HG03045 (cell line): ENCODE measurements around the gene CACNA1C.
"Not testable (repeated sequence)": the region's sequence is repeated elsewhere in the genome, so short reads cannot be mapped to it uniquely, and the experiment has no call there.

Source experiments
- ATAC-seq: cut with Tn5 transposase; IDR thresholded peaks from one replicate; pipeline ENCODE4 v1.9.1; 2021; ENCODE audit warnings: mild to moderate bottlenecking, moderate library complexity; ENCODE audit not compliant: unreplicated experiment

CACNA1C gene

DNA sequence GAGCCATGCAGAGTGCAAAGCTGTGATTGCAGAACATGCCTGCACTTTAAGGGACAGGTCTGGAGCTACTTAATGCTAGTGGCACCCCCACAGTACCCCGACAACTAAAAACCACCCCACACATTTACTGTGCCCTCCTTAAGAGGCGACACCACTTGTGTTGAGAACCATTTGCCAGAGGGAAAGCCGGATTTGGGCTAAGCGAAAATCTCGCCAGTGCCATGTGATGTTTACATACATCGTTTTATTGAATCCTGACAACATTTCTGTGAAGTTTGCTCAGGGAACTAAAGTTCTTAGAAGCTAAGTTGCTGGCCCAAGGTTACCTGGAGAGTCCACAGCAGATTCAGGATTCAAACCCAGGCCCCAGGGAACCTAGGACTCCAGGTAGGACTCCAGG, 623.0 kb downstream of the CACNA1C start:
- no peak for ATAC-seq

GRCh38 chr12:2677142-2677880, 624.5 kb downstream of the CACNA1C start:
- no peak for ATAC-seq

DNA sequence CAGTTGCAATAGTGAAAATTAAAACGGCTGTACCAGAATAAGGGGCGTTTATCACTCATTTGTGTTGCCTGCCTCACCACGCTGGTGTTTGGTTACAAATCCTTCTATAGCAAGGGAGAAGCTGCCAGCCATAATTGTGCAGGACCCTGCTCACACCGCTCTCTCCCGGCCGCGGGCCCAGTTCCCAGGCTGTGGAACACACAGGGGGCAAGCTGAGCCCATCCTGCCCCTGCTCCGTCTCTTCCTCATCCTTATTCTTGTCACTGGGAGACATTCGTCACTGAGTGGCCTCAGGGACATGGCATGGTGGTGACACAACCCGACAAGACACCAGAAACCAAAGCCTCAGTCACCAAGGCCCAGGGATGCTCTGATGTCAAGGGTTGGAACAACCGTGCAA, 625.6 kb downstream of the CACNA1C start:
- no peak for ATAC-seq

DNA sequence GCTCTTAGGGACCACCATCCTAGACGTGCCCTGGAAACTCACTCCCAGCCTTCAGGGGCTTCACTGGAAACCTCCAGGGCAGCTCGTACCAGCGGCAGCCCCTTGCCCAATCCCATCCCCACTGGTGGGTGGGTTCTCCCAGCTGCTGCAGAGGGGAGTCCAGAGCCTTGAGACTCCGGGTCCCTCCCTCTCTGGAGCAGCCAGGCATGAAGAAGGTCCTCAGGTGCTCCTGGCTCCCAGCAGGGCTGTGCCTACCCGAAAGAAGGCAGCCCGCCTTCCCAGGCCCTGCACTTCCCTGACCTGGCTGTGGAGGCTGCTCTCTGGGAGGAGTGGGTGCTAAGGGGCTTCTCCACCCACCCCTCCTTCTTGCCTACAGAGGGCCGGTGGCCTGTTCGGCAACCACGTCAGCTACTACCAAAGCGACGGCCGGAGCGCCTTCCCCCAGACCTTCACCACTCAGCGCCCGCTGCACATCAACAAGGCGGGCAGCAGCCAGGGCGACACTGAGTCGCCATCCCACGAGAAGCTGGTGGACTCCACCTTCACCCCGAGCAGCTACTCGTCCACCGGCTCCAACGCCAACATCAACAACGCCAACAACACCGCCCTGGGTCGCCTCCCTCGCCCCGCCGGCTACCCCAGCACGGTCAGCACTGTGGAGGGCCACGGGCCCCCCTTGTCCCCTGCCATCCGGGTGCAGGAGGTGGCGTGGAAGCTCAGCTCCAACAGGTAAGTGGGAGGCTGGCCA, 626.5 kb downstream of the CACNA1C start:
- ATAC-seq: no peak

GRCh38 chr12:2679816-2680675, 627.3 kb downstream of the CACNA1C start:
- ATAC-seq: no peak

DNA sequence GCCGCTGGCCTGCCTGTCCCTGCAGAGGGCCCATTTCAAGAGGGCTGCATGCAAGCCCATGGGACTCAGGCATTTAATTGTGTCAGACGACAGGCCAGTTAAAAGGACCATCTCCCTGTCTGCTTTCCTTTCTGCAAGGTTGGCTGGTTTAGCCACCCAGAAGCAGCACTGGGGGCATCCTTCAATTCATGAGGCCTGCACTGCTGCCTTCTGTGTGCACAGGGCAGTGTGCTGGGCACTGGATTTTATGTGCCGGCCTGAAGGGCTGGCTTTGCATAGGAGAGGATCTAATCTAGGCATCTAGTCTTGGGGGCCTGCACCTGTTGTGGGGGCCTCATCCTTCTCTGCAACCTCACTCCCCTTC, 627.9 kb downstream of the CACNA1C start:
- ATAC-seq: no peak

DNA sequence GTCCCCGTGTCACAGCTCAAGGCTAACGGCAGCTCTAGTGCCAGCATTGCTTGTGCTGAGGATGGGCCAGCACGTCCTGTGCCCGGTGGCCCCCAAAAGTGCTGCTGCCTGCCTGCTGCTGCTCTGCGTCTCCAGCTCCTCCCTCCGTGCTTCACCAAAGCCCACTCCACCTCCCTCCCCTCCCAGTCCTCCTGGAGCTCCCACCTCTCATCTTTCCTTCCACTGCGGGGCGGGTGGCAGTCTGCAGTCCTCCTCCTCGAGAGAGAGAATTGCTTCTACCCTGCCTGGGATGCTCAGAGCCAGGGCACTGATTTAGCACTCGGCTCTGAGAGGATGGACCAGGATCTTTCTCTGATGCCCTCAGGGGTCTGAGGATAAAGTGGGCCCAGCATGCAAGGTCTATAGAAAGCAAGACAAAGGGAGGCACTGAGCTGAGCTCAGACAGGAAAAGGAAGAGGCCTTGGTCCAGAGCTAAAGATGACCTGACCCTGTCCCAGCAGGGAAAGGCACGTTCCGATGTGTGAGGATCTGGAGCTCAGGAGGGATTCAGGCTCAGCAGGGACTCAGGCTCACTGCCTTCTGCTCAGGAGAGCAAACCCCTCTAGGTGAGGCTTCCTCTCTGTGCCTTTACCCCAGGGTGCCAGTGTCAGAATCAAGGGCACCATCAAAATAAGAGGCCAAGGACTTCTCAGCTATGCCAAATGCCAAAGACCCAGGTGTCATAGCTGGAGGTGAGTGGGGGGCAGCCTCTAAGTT, 628.8 kb downstream of the CACNA1C start:
- ATAC-seq: no peak

GRCh38 chr12:2682296-2683251, 629.8 kb downstream of the CACNA1C start:
- ATAC-seq: no peak

- ATAC-seq: no peak
These were observed 630.7 kb downstream of the CACNA1C start for GRCh38 chr12:2683283-2684025.

GRCh38 chr12:2684026-2684325, 631.2 kb downstream of the CACNA1C start:
- not testable (repeated sequence) for ATAC-seq

DNA sequence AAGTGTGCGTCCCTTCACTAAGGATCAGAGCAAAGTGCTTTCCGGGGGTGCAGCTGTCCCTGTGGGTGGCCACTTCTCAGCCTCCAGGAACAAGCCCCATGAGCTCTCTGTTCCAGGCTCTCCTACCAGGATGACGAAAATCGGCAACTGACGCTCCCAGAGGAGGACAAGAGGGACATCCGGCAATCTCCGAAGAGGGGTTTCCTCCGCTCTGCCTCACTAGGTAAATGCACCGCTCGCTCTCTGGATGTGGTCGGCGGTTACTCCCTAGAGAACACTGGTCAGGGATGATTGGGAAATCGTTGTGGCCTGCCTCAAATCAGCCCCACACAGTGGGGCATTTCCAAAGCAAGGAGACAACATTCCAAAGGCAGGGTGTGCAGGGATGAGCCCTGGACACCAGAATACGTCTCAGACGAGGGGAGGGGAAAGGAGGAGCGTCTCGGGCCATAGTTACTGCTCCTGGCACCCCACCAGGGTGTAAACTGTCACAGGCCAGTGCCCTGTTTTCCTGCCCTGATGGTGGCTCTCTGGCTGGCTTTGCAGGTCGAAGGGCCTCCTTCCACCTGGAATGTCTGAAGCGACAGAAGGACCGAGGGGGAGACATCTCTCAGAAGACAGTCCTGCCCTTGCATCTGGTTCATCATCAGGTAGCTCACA, 633.0 kb downstream of the CACNA1C start:
- not testable (repeated sequence) for ATAC-seq

- ATAC-seq: no peak
These were observed 633.5 kb downstream of the CACNA1C start for GRCh38 chr12:2686280-2686646.

- no peak for ATAC-seq
These were observed 634.3 kb downstream of the CACNA1C start for GRCh38 chr12:2687058-2687457.

DNA sequence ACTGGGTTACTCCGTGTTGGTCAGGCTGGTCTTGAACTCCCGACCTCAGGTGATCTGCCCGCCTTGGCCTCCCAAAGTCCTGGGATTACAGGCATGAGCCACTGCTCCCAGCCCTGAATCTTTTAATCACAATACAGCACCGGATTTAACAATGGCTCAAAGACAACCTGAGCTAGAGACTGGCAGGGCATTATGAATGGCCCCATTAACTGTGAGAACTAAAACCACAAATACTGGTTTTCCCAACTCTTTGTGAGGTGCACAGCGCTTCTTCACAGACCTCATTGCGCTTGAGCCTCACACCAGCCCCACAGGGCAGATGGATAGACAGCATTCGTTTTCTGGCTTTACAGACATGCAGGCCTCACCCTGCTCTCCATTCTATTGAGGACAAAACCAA, 634.9 kb downstream of the CACNA1C start:
- ATAC-seq: no peak

DNA sequence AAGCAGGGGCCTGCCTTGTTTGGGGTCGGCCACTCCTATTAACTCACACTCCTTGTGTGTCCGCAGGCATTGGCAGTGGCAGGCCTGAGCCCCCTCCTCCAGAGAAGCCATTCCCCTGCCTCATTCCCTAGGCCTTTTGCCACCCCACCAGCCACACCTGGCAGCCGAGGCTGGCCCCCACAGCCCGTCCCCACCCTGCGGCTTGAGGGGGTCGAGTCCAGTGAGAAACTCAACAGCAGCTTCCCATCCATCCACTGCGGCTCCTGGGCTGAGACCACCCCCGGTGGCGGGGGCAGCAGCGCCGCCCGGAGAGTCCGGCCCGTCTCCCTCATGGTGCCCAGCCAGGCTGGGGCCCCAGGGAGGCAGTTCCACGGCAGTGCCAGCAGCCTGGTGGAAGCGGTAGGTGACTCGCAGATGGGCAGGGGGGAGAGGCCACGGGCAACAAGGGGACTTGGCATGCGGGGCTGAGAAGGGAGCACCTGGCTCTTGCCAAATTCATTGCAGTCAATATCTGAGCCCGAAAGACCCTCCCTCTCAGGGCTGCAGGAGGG, 635.7 kb downstream of the CACNA1C start:
- ATAC-seq: no peak

GRCh38 chr12:2689393-2689792, 636.6 kb downstream of the CACNA1C start:
- ATAC-seq: no peak

- no peak for ATAC-seq
These were observed 637.1 kb downstream of the CACNA1C start for GRCh38 chr12:2689879-2690278.

- ATAC-seq: no peak
These were observed 637.7 kb downstream of the CACNA1C start for GRCh38 chr12:2690348-2691005.
